Vagina (tissue), 2 donors: ENCODE results near the gene INPP4A. TPM values are rescaled to one million over a fixed set of nuclear protein-coding genes. Genes with fewer than 3 reads are reported as not detected.

Source experiments
- DNase-seq, 2 donors: peaks; one replicate each; pipeline ENCODE4 v3.0.0-alpha.2; 2017; ENCODE audit errors: extremely low spot score in 2 of 2
- H3K27ac ChIP-seq: fragments of 200-600 bp; sonication (generic); one replicate; pipeline ENCODE4 v1.5.1; 2019
- H3K27me3 ChIP-seq: fragments of 200-600 bp; sonication (generic); one replicate; pipeline ENCODE4 v1.5.1; 2019
- H3K36me3 ChIP-seq, 2 donors: fragments of 200-600 bp; sonication (generic); one replicate each; pipeline ENCODE4 v1.5.1; 2017 to 2019
- H3K4me1 ChIP-seq: fragments of 200-600 bp; sonication (generic); one replicate; pipeline ENCODE4 v1.5.1; 2019
- H3K4me3 ChIP-seq, 2 donors: fragments of 200-600 bp; sonication (generic); 1 replicate in 1 of 2; 2 replicates in 1 of 2; pipeline ENCODE4 v1.5.1; 2016 to 2019
- H3K9me3 ChIP-seq: fragments of 200-600 bp; sonication (generic); one replicate; pipeline ENCODE4 v1.5.1; 2019
- CTCF ChIP-seq, 3 experiments: fragments of 450-650 bp in 2 of 3; fragments of 200-600 bp in 1 of 3; sonication (generic) in 1 of 3; IDR thresholded peaks; one replicate each; pipeline ENCODE4 v1.5.1; 2017 to 2019; ENCODE audit warnings: antibody characterized with exemption in 3 of 3, mild to moderate bottlenecking in 2 of 3, moderate library complexity in 2 of 3
- POLR2A ChIP-seq, 2 donors: fragments of 450-650 bp; IDR thresholded peaks; one replicate each; pipeline ENCODE4 v1.6.1; 2017; ENCODE audit warnings: antibody characterized with exemption in 2 of 2, mild to moderate bottlenecking in 2 of 2, moderate library complexity in 2 of 2
- POLR2AphosphoS5 ChIP-seq, 2 donors: sonication (generic); formaldehyde crosslinking; IDR thresholded peaks; one replicate each; pipeline ENCODE4 v1.9.0; 2017; ENCODE audit warnings: antibody characterized with exemption in 2 of 2, mild to moderate bottlenecking in 2 of 2, low read depth in 1 of 2; ENCODE audit not compliant: insufficient read depth in 1 of 2
- intact Hi-C: fragments of 100-400 bp; cut with DNase I; formaldehyde crosslinking; loops from one replicate; pipeline ENCODE4 v1.15.1; 2023
- total RNA-seq: library from RNA; depleted of rRNA; stranded (reverse); fragments of >200 nt; gene quantifications from one replicate; pipeline ENCODE4 v1.2.3, GENCODE V29; 2016

Gene INPP4A
- total RNA-seq, 1 donor from 2014 or later, result 38.1 TPM

- DNase-seq, result peak; percentile 64 to 79
- intact Hi-C loops, result no loop called here
- Histone ChIP-seq H3K36me3 (no peaks in the 10 kb centered on the region), H3K4me1 (peaks cover 43% of the 10 kb centered on the region), H3K27ac (peak overlapping the region; percentile 49), H3K27me3 (no peaks in the 10 kb centered on the region), H3K4me3 (no peak overlapping the region), H3K9me3 (no peaks in the 10 kb centered on the region)
- TF ChIP-seq POLR2A (IDR thresholded peaks at IDR 0.05) (no peak), POLR2AphosphoS5 (IDR thresholded peaks at IDR 0.05; ENCODE audit: insufficient read depth in 1 of 2, low read depth in 1 of 2) (no peak), CTCF (IDR thresholded peaks at IDR 0.05) (no peak)
Observed at GRCh38 chr2:98505311-98505808, 60.7 kb downstream of the INPP4A start.

DNA sequence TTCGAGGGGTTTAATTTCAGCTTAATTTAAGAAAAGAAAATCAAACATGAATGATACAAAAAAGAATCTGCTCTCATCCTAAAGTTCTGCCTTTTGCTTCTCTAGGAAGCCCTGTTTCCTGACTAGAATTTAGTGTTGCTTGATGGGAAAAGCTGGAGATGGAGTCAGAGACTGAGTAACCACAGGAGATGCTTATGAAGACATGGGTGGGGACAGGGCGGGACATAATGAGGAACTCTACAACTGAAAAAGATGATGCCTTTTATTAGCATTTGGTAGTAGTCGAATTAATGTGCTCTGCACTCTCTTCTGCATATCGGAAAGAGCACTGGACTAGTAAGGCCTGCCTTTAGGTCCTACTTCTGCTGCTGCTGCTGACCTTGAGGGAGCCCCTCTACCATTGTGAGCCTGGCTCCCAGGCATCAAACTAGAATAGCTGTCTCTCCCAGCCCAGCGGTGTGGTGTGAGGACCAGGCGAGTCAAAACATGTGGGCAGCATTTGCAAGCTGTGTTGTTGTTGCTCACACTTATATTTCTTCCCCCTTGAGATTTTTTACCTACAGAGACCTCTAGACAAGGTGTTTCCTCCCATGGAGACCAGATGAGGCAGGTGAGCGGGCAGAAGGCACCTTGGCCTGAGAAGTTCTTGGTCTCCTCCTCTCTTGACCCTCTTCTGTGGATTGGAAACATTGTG is 61.5 kb downstream of the INPP4A start:
- TF ChIP-seq POLR2AphosphoS5 (IDR thresholded peaks at IDR 0.05; ENCODE audit: insufficient read depth in 1 of 2, low read depth in 1 of 2) (no peak), POLR2A (IDR thresholded peaks at IDR 0.05) (no peak), CTCF (IDR thresholded peaks at IDR 0.05) (no peak)
- H3K27me3 ChIP-seq, result no peaks in the 10 kb centered on the region
- peak in 1 of 2 donors; percentile 40 for DNase-seq
- no peaks in the 10 kb centered on the region for H3K9me3 ChIP-seq
- no peak overlapping the region for H3K27ac ChIP-seq
- intact Hi-C loops, result no loop called here
- H3K36me3 ChIP-seq, result no peaks in the 10 kb centered on the region
- no peak overlapping the region for H3K4me3 ChIP-seq
- H3K4me1 ChIP-seq, result peaks cover 43% of the 10 kb centered on the region

GRCh38 chr2:98506881-98507280 is 62.2 kb downstream of the INPP4A start:
- intact Hi-C loops, result no loop called here
- Histone ChIP-seq H3K4me3 (no peak overlapping the region), H3K9me3 (no peaks in the 10 kb centered on the region), H3K27me3 (no peaks in the 10 kb centered on the region), H3K36me3 (no peaks in the 10 kb centered on the region), H3K27ac (no peak overlapping the region), H3K4me1 (peaks cover 39% of the 10 kb centered on the region)
- TF ChIP-seq POLR2AphosphoS5 (IDR thresholded peaks at IDR 0.05; ENCODE audit: insufficient read depth in 1 of 2, low read depth in 1 of 2), result no peak
- no peak for TF ChIP-seq CTCF (IDR thresholded peaks at IDR 0.05)
- TF ChIP-seq POLR2A (IDR thresholded peaks at IDR 0.05), result no peak
- DNase-seq, result no peak

GRCh38 chr2:98507461-98507860 is 62.8 kb downstream of the INPP4A start:
- Histone ChIP-seq H3K27ac (no peak overlapping the region), H3K4me3 (no peak overlapping the region), H3K27me3 (no peaks in the 10 kb centered on the region), H3K4me1 (peaks cover 33% of the 10 kb centered on the region), H3K36me3 (no peaks in the 10 kb centered on the region), H3K9me3 (no peaks in the 10 kb centered on the region)
- DNase-seq, result no peak
- TF ChIP-seq CTCF (IDR thresholded peaks at IDR 0.05) (no peak), POLR2AphosphoS5 (IDR thresholded peaks at IDR 0.05; ENCODE audit: insufficient read depth in 1 of 2, low read depth in 1 of 2) (no peak), POLR2A (IDR thresholded peaks at IDR 0.05) (no peak)
- intact Hi-C loops, result no loop called here
